MCF 10A (cell line): ENCODE results near the gene B4GALT2. TPM values are rescaled to one million over a fixed set of nuclear protein-coding genes. Genes with fewer than 3 reads are reported as not detected.

Experiments used
- BruUV-seq: library from RNA; stranded (reverse); fragments of 400-500 nt; replicated peaks from 2 replicates; lab custom pipeline; 2021; lab: Mats Ljungman, UMichigan
- CTCF ChIA-PET: fragments of 300-600 bp; sonication (Branson Sonifier 250); formaldehyde crosslinking; extraction: SDS; loops from one replicate; lab custom pipeline; 2021; ENCODE audit warnings: antibody characterized with exemption, inconsistent platforms; lab: Yijun Ruan, JAX
- POLR2A ChIA-PET: fragments of 300-600, 350-650 bp; sonication (Branson Sonifier 250); formaldehyde crosslinking; extraction: SDS; loops from one replicate; lab custom pipeline; 2020; ENCODE audit warnings: antibody characterized with exemption, inconsistent platforms; lab: Yijun Ruan, JAX
- DNase-seq: peaks from one replicate; pipeline ENCODE4 v3.0.0-alpha.2; 2018; ENCODE audit not compliant: unreplicated experiment
- H3K27ac Mint-ChIP-seq: one replicate; pipeline ENCODE4 v1.8.0; 2022; ENCODE audit warnings: mild to moderate bottlenecking, low read depth, mixed read lengths; ENCODE audit not compliant: unreplicated experiment
- H3K27me3 Mint-ChIP-seq: one replicate; pipeline ENCODE4 v1.8.0; 2022; ENCODE audit warnings: mixed read lengths; ENCODE audit not compliant: insufficient read depth, unreplicated experiment
- H3K36me3 Mint-ChIP-seq: one replicate; pipeline ENCODE4 v1.8.0; 2022; ENCODE audit warnings: mild to moderate bottlenecking, moderate library complexity, mixed read lengths; ENCODE audit not compliant: insufficient read depth, unreplicated experiment
- H3K4me1 Mint-ChIP-seq: one replicate; pipeline ENCODE4 v1.8.0; 2022; ENCODE audit warnings: mixed read lengths; ENCODE audit not compliant: insufficient read depth, unreplicated experiment
- H3K4me3 Mint-ChIP-seq: one replicate; pipeline ENCODE4 v1.8.0; 2022; ENCODE audit warnings: mild to moderate bottlenecking, moderate library complexity, mixed read lengths; ENCODE audit not compliant: unreplicated experiment
- H3K9me3 Mint-ChIP-seq: one replicate; pipeline ENCODE4 v1.8.0; 2022; ENCODE audit warnings: mixed read lengths; ENCODE audit not compliant: unreplicated experiment
- intact Hi-C: fragments of 100-400 bp; cut with micrococcal nuclease; formaldehyde crosslinking; loops from 2 replicates; pipeline ENCODE4 v1.14.1; 2022
- total RNA-seq: library from RNA; stranded (reverse); gene quantifications from 2 replicates; pipeline ENCODE4 v1.2.3, GENCODE V29; 2022
- TF ChIP-seq, protein P1 (sequence below): fragments of 200-600 bp; IDR thresholded peaks from one replicate; pipeline ENCODE4 v1.8.0; 2022; ENCODE audit warnings: antibody characterized with exemption, mild to moderate bottlenecking; ENCODE audit not compliant: unreplicated experiment

B4GALT2 gene
- total RNA-seq, 1 experiment from 2014 or later = 68.4 TPM

DNA sequence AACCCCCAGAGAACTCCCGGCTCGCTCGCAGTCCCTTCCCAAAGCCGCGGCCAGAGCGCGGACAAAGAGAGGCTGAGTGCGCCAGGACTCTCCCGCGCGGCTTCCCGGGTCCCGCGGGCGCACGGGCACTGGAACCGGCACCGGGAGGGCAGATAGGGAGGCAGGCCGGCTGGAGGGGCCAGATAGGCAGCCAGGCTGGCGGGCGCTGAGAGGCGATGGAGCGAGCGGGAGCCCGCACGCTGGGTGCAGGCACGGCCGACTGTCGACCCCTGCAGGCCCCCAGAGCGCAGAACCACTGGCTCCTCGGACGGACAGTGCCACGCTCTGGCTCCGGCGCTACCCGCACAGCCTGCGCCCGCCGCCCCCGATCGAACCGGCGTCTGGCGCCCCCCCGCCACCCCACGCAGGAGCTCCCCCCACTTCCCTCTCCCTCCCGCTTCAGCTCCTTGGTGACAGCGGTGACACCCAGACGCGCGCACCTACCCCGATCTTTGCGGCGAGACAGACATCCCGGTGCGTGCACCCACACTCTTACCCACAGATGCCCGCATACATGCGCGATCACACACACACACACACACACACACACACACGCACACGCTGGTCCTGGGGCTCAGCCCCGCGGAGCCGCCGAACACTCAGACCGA, 51.7 kb downstream of the B4GALT2 start:
- Mint-ChIP-seq H3K27me3 (no peaks in the 10 kb centered on the region), H3K4me1 (peaks cover 25% of the 10 kb centered on the region), H3K4me3 (peak overlapping the region; percentile 80), H3K27ac (no peak overlapping the region), H3K36me3 (no peaks in the 10 kb centered on the region), H3K9me3 (no peaks in the 10 kb centered on the region)
- BruUV-seq = TSS peak; percentile 34
- CTCF ChIA-PET = interaction anchor here (0.6 to 16.5 kb wide), 4 partner anchors 12 to 270 kb away, joined by 3 to 218 read pairs (median 4); no protein-coding TSS in a partner anchor
- DNase-seq = peak; percentile 58
- TF ChIP-seq, protein P1, sequence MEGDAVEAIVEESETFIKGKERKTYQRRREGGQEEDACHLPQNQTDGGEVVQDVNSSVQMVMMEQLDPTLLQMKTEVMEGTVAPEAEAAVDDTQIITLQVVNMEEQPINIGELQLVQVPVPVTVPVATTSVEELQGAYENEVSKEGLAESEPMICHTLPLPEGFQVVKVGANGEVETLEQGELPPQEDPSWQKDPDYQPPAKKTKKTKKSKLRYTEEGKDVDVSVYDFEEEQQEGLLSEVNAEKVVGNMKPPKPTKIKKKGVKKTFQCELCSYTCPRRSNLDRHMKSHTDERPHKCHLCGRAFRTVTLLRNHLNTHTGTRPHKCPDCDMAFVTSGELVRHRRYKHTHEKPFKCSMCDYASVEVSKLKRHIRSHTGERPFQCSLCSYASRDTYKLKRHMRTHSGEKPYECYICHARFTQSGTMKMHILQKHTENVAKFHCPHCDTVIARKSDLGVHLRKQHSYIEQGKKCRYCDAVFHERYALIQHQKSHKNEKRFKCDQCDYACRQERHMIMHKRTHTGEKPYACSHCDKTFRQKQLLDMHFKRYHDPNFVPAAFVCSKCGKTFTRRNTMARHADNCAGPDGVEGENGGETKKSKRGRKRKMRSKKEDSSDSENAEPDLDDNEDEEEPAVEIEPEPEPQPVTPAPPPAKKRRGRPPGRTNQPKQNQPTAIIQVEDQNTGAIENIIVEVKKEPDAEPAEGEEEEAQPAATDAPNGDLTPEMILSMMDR = no peak
- intact Hi-C loops = no loop called here
- POLR2A ChIA-PET = interaction anchor here (0.6 to 2.1 kb wide), 7 partner anchors 11 to 380 kb away, joined by 3 to 6 read pairs (median 4); partner anchors contain the start of genes ATP6V0B and KDM4A

DNA sequence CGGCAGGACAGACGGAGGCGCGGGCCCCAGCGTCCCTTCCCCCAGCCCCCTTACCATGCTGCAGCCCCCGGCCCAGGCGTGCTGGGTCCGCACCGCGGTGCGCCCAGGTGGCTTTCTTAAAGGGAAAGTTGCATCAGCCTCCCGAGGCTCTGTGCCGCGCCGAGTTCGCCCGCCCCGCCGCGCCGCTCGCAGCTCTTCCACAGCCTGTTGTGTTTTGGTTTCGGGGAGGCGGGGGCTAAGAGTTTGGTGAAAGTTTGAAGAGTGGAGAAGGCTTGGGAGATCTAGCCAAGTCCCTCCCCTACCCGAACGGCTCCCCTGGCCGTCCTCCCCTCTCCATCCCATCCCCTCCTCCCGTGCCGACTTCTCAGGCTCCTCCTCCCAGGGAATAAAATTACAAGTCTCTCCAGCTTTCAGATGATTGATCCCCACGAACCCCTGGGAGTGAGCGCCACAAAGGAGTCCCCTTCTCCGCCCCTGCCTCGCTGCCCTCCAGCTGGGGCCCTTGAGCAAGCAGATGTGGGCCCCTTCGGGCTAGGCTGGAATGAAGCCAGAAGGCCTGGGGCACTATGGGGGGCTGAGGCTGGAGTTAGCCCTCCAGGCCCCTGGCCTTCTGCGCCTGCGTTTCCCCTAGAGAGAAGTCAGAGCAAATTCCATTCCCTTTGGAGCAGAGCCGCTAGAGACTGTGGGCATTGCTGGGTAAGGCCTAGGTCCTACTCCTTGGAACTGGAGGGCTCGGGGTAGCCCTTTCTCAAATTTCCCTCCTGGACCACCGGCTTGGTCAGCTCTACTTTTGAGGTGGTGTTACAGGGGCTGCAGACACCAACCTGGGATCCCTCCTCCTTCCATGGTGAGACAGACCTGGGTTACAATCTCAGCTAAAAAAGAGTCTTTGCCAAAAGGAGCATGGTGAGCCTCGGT, 52.5 kb downstream of the B4GALT2 start, which contains the start of gene SLC6A9:
Gene SLC6A9, minus strand, starts transcription at position 211 of the 918 bp plus-strand sequence. CDS start 7,185 bp downstream, outside the sequence.
- no TSS peak for BruUV-seq
- peak within 1 kb of the TSS; percentile 80 for H3K4me3 Mint-ChIP-seq
- H3K27me3 Mint-ChIP-seq = no peaks in the 10 kb centered on the region
- TF ChIP-seq, protein P1 = no peak
- no peaks in the 10 kb centered on the region for H3K36me3 Mint-ChIP-seq
- POLR2A ChIA-PET = interaction anchor here (0.6 to 2.1 kb wide), 6 partner anchors 10 to 319 kb away, joined by 3 to 6 read pairs (median 4); partner anchors contain the start of gene ATP6V0B
- intact Hi-C loops = no loop called here
- DNase-seq = peak; percentile 85
- H3K9me3 Mint-ChIP-seq = no peaks in the 10 kb centered on the region
- CTCF ChIA-PET = interaction anchor here (0.7 to 16.5 kb wide), 6 partner anchors 11 to 268 kb away, joined by 3 to 218 read pairs (median 4); no protein-coding TSS in a partner anchor
- H3K4me1 Mint-ChIP-seq = peaks cover 28% of the 10 kb centered on the region
- no peak within 1 kb of the TSS for H3K27ac Mint-ChIP-seq

- H3K4me3 Mint-ChIP-seq = peak overlapping the region; percentile 80
- ChIA-PET CTCF (interaction anchor here (1.0 to 16.5 kb wide), 4 partner anchors 15 to 269 kb away, joined by 3 to 218 read pairs (median 4); no protein-coding TSS in a partner anchor), POLR2A (interaction anchor here (1.4 to 1.6 kb wide), 2 partner anchors 9 to 16 kb away, joined by 3 to 5 read pairs; no protein-coding TSS in a partner anchor)
- intact Hi-C loops = no loop called here
- H3K4me1 Mint-ChIP-seq = peaks cover 36% of the 10 kb centered on the region
- H3K27me3 Mint-ChIP-seq = no peaks in the 10 kb centered on the region
- no peaks in the 10 kb centered on the region for H3K36me3 Mint-ChIP-seq
- no peak overlapping the region for H3K27ac Mint-ChIP-seq
- no peaks in the 10 kb centered on the region for H3K9me3 Mint-ChIP-seq
- TF ChIP-seq, protein P1 = no peak
- no peak for DNase-seq
- no TSS peak for BruUV-seq
Observed at GRCh38 chr1:44032170-44032790, 53.3 kb downstream of the B4GALT2 start.
